Activated CD8-positive, alpha-beta memory T cell treated with anti-CD3 and anti-CD28 coated beads, Interleukin-2, amount 50 U/mL, for 48 hours (primary cell): ENCODE data around the gene PNLIPRP2.

ENCODE experiments used
- DNase-seq: peaks from one replicate; pipeline ENCODE4 v3.0.0-alpha.2; 2020

The PNLIPRP2 gene

DNA sequence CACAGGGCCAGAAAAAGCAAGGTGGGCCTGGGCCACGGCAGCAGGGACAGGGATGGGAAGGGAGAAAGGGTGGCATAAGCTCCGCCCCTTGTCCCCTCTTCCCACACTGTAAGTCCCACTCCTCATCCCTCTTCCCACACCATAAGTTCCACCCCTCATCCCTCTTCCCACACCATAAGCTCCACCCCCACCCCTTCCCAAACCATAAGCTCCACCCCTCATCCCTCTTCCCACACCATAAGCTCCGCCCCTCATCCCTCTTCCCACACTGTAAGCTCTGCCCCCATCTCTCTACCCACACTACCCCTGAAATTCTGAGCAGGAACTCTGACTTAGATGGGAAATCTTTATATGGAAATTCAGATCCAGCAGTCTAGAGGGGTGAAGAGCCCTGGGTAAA, 65.9 kb downstream of the PNLIPRP2 start:
- DNase-seq: no peak

DNA sequence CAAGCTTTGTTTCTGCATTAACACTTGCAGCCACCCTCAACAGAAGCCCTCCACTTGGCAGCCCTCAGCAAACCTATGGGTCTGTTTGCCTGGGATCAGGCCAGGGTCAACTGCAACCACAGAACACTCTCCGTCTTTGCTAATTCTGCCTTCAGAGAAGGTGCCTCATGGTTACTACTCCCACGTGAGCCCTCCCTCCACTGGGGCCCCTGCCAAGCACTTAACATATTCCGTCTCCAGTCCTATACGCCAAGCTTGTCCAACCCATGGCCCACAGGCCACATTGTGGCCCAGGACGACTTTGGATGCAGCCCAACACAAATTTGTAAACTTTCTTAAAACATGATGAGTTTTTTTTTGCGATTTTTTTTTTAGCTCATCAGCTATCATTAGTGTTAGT, 66.9 kb downstream of the PNLIPRP2 start:
- no peak for DNase-seq

DNA sequence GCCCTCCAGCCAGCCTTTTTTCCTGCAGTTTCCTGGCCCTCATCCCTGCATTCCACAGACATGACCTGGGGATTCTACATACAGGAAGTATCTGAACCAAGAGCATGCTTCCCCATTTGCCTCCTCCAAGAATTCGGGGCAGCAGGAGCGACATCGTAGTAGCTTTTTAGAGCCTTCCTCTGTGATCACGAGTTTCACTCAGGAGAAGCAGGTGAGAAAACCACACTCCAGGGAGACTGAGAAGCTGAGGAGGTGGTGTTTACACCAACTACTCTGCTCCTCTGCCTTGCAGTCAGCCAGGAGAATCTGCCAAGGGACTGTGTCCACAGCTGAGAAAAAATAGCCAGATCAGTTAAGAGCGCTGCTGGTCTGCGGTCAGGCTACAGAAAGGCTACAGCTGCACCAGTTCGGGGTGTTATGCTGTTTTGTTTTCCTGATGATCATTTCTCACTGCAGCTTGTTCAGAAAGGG, 67.5 kb downstream of the PNLIPRP2 start:
- no peak for DNase-seq

DNA sequence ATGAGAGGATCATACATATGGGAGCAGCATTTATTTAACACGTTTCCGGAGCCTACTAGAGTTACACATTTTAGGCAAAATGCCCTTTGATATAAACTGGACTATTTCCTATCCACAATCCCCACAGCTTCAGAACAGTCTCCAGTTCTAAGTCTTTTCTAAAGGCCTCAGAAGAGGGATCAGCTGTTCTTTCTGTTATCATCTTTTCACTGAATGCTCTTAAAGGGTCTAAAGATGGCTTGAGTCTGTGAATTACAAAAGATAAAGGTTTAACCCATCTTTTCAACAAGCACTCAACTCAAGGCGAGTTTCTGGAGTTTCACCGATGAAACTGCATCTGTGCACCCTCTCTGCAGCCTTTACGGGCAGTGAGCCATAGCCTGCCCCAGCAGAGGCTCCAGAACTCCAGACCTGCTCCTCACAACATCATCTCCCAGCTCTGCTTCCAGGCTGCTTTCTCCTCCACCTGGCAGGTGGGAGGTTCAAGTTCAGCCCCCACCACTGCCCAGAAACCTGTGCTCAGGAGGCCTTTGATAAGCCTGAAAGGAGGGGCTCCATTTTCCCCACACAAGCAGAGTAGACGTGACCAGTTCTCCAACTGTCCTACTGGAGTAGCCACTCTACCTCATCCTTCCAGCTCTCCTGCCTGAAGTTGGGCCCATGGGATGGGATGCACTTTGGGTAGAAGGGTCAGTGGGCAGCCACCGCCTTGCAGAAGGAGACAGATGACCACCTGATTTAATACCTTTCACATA, 68.2 kb downstream of the PNLIPRP2 start:
- DNase-seq: no peak

DNA sequence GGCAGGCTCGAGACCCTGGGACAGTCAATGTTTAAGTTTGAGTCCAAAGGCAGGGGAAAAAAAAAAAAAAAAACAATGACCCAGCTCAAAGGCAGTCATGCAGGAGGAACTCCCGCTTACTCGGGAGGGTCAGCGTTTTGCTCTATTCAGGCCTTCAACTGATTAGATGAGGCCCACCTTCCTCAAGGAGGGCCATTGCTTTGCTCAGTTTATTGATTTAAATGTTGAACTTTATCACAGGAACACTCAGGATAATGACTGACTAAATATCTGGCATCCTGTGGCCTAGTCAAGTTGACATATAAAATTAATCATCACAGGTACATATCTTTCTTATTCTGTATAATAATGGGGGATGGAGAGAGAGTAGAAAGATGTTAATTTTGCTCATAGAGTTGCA, 69.0 kb downstream of the PNLIPRP2 start:
- no peak for DNase-seq

DNA sequence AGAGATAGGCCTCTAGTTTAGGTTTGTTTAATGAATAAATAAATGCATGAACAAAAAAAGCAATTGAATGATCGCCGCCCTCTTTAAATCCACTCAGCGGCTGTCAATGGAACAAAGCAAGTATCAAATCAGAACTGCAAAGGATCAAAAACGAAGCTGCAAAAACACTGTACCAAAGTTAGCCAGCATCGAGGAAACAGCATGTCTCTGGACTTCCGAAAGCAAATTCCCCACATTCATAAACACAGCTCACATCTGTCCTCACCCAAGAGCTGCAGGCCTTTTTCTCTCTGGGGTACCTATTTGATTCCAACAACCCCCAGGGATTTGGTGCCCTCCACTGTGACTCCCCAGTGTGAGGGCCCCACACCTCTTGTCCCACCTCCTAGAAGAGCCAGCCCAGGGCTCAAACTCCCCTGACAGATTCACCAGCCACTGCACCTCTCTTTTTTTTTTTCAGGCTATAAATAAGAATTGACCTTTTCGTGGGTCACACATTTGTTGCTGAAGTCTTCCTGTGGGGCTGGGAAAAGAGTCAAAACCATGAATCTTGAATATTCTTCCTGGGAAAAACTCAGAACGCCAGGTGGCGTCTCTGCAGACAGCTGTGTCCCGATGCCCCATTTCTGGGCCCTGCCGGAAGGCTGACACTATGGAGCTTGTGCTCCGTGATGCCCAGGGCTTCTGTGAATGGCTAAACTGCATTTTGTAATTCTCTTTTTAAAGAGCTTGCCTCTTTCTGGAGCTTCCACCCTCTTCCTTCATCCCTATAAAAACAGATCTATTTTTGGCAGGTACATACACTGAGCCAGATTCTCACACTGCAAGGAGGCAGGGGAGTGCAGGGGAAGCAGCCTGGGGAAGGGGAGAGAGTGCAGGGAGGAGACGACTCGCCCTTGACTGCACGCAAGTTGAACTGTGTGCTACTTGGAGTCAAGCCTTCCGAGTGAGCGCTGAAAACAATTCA, 69.9 kb downstream of the PNLIPRP2 start:
- DNase-seq: no peak

DNA sequence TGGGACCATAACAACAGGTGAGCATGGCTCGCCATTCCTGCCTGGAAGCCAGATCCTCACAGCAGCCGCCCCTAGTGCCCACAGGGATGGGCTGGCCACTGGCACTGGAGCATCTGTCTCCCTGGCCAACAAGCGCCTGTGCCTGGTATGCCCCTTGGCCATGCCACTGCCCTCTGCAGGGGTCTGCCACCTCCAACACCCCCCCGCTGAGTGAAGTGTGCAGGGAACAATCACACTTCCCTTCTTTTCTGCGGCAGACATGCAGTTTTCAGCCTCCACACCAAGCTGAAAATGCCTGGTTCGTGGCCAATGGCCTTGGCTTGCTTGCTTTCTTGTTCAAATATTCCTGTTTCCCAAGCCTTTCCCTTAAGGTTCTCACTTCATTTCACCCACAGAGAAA, 70.9 kb downstream of the PNLIPRP2 start:
- no peak for DNase-seq

DNA sequence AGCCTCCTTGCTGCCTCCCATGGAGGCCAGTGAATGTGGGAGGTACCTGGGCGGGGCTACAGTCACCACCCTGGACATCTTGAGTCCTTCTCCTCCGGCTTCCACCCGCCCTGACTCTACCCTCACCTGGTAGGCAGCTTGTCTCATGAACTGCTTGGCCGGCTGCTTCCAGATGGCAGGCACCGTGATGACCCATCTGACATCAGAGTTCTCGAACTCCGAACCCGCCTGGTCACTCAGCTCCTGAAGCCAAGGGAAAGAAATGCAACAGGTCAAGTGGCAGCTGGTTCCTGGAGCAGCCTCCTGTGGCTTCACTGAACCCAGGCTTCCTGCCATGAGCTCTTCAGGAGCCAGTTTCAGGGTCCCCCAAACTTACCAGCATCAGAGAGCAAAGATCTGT, 71.5 kb downstream of the PNLIPRP2 start:
- no peak for DNase-seq

DNA sequence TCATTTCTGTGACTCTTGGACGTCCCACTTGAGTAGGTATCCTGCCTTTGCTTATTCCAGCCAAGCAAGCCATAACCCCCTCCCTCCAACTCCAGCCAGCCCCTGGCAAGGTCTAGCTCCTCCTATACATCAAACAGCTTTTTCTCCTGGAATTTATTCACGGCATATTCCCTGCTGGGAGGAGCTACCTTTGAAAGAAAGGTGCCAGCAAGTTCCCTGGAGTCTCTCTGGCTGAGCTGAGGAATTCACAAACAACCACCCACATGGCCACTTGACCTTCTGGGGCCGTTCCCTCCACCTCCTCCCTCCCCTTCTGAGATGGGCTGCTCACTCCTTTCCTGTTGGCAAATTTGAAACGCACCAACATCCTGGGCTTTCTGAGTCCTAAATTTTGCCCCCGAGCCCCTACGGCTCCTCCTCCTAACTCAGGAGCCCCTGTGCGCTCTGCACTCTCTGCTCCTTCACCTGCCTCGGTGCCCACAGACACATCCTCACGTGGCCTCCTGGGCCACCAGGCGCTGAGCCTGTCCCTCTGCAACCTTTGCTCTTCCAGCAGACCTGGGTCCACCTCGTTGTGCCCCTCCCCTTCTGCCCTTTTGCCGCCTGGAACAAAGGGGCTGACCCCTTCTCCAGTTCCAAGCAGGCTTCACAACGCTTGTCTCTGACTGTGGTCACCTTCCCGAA, 73.6 kb downstream of the PNLIPRP2 start:
- no peak for DNase-seq
